IMR-90 (cell line): Measurements from ENCODE around the gene CATSPERB. TPM values are rescaled to one million over a fixed set of nuclear protein-coding genes. Genes with fewer than 3 reads are reported as not detected.

Experiments used
- ATAC-seq: fragments of 200-7000 bp; cut with Tn5 transposase; 2 replicates; pipeline ENCODE4 v1.9.1; 2020; ENCODE audit warnings: low read depth, mild to moderate bottlenecking, moderate library complexity
- BruUV-seq: library from RNA; stranded (reverse); fragments of 400-500 nt; replicated peaks from 2 replicates; lab custom pipeline; 2021; lab: Mats Ljungman, UMichigan
- CTCF ChIA-PET: fragments of 300-600 bp; formaldehyde crosslinking; extraction: SDS; loops from one replicate; lab custom pipeline; 2021; ENCODE audit warnings: antibody characterized with exemption; lab: Yijun Ruan, JAX
- POLR2A ChIA-PET: fragments of 300-600 bp; sonication (Branson Sonifier 250); formaldehyde crosslinking; loops from one replicate; lab custom pipeline; 2022; ENCODE audit warnings: antibody characterized with exemption; ENCODE audit not compliant: unreplicated experiment; lab: Charles Lee
- DNase-seq: peaks from one replicate; pipeline ENCODE4 v3.0.0; 2013
- H2AFZ ChIP-seq: replicated peaks from 2 replicates; pipeline ENCODE3; 2013; ENCODE audit warnings: low read length, mild to moderate bottlenecking; ENCODE audit not compliant: poor library complexity
- H2AK5ac ChIP-seq: 2 replicates; pipeline ENCODE4 v1.6.1; 2013; ENCODE audit warnings: low read depth, low read length, inconsistent platforms
- H2AK9ac ChIP-seq: replicated peaks from 2 replicates; pipeline ENCODE3; 2013; ENCODE audit warnings: mild to moderate bottlenecking, low read depth, low read length, moderate library complexity; ENCODE audit not compliant: poor library complexity
- H2BK120ac ChIP-seq: 2 replicates; pipeline ENCODE4 v1.6.1; 2013; ENCODE audit warnings: low read depth, low read length, inconsistent platforms
- H2BK15ac ChIP-seq: 3 replicates; pipeline ENCODE4 v1.6.1; 2013; ENCODE audit warnings: low read depth, low read length, inconsistent platforms
- H2BK20ac ChIP-seq: 2 replicates; pipeline ENCODE4 v1.6.1; 2013; ENCODE audit warnings: low read depth, mild to moderate bottlenecking, inconsistent platforms, low read length, moderate library complexity
- H2BK5ac ChIP-seq: 2 replicates; pipeline ENCODE4 v1.6.1; 2013; ENCODE audit warnings: mild to moderate bottlenecking, low read depth, low read length, inconsistent platforms; ENCODE audit not compliant: poor library complexity, severe bottlenecking
- H3K14ac ChIP-seq: replicated peaks from 2 replicates; pipeline ENCODE4 v1.6.1; 2013; ENCODE audit warnings: low read depth, low read length, inconsistent platforms
- H3K18ac ChIP-seq: 2 replicates; pipeline ENCODE4 v1.6.1; 2013; ENCODE audit warnings: low read depth, low read length, control low read depth
- H3K23ac ChIP-seq: 2 replicates; pipeline ENCODE4 v1.6.1; 2013; ENCODE audit warnings: low read depth, low read length, inconsistent platforms
- H3K27ac ChIP-seq: 2 replicates; pipeline ENCODE4 v1.5.1; 2013; ENCODE audit warnings: mild to moderate bottlenecking, control low read depth, low read length; ENCODE audit not compliant: insufficient read depth
- H3K27me3 ChIP-seq: 2 replicates; pipeline ENCODE4 v1.6.1; 2013; ENCODE audit warnings: low read length; ENCODE audit not compliant: control insufficient read depth, insufficient read depth
- H3K36me3 ChIP-seq: 2 replicates; pipeline ENCODE4 v1.6.1; 2013; ENCODE audit warnings: low read length, mixed read lengths; ENCODE audit not compliant: control insufficient read depth, insufficient read depth
- H3K4ac ChIP-seq: 2 replicates; pipeline ENCODE4 v1.6.1; 2013; ENCODE audit warnings: low read depth, low read length, inconsistent platforms
- H3K4me1 ChIP-seq: 2 replicates; pipeline ENCODE4 v1.6.1; 2013; ENCODE audit warnings: low read length, mixed read lengths; ENCODE audit not compliant: control insufficient read depth, insufficient read depth
- H3K4me2 ChIP-seq: 2 replicates; pipeline ENCODE4 v1.6.1; 2013; ENCODE audit warnings: low read depth, mild to moderate bottlenecking, control low read depth, low read length, moderate library complexity
- H3K4me3 ChIP-seq: 2 replicates; pipeline ENCODE4 v1.5.1; 2013; ENCODE audit warnings: low read depth, mild to moderate bottlenecking, control low read depth, low read length, moderate library complexity; ENCODE audit not compliant: insufficient read depth
- H3K56ac ChIP-seq: 2 replicates; pipeline ENCODE4 v1.6.1; 2013; ENCODE audit warnings: low read length, inconsistent platforms; ENCODE audit not compliant: insufficient read depth; ENCODE audit errors: extremely low read depth
- H3K79me1 ChIP-seq, 2 experiments: 2 replicates each; pipeline ENCODE4 v1.6.1; 2013; ENCODE audit warnings: low read length in 2 of 2, inconsistent platforms in 1 of 2, low read depth in 1 of 2
- H3K9ac ChIP-seq: 2 replicates; pipeline ENCODE4 v1.6.1; 2013; ENCODE audit warnings: low read depth, low read length, control low read depth
- H3K9me1 ChIP-seq: 2 replicates; pipeline ENCODE4 v1.6.1; 2013; ENCODE audit warnings: low read length, inconsistent platforms; ENCODE audit not compliant: insufficient read depth
- H3K9me3 ChIP-seq: 2 replicates; pipeline ENCODE4 v1.6.1; 2013; ENCODE audit warnings: low read length; ENCODE audit not compliant: control insufficient read depth, insufficient read depth
- H4K20me1 ChIP-seq: 2 replicates; pipeline ENCODE4 v1.6.1; 2013; ENCODE audit warnings: low read length, inconsistent platforms; ENCODE audit not compliant: insufficient read depth
- H4K5ac ChIP-seq: 2 replicates; pipeline ENCODE4 v1.6.1; 2013; ENCODE audit warnings: mild to moderate bottlenecking, low read depth, low read length, control low read depth
- H4K8ac ChIP-seq, 2 experiments: 2 replicates each; pipeline ENCODE4 v1.6.1; 2013; ENCODE audit warnings: low read depth in 2 of 2, low read length in 2 of 2, control low read depth in 1 of 2, inconsistent platforms in 1 of 2
- H4K91ac ChIP-seq: 2 replicates; pipeline ENCODE4 v1.6.1; 2013; ENCODE audit warnings: low read depth, low read length, inconsistent platforms; ENCODE audit not compliant: insufficient read depth
- BHLHE40 ChIP-seq: fragments of 150-350 bp; IDR thresholded peaks from 2 replicates; pipeline ENCODE4 v1.6.1; 2016; ENCODE audit warnings: mild to moderate bottlenecking, low read depth, low read length
- CEBPB ChIP-seq: IDR thresholded peaks from 2 replicates; pipeline ENCODE4 v1.6.1; 2012; ENCODE audit warnings: low read depth, low read length, improper control_type of control experiment
- CHD1 ChIP-seq: IDR thresholded peaks from 2 replicates; pipeline ENCODE4 v1.6.1; 2012; ENCODE audit warnings: low read depth, low read length, improper control_type of control experiment
- CTCF ChIP-seq: conservative IDR thresholded peaks from 2 replicates; pipeline ENCODE4 v1.5.1; 2012; ENCODE audit warnings: mild to moderate bottlenecking, low read depth, low read length, improper control_type of control experiment
- ELK1 ChIP-seq: fragments of 150-350 bp; IDR thresholded peaks from 2 replicates; pipeline ENCODE4 v1.6.1; 2016; ENCODE audit warnings: low read depth, mild to moderate bottlenecking, low read length, moderate library complexity, borderline replicate concordance
- FOS ChIP-seq: fragments of 150-350 bp; IDR thresholded peaks from 2 replicates; pipeline ENCODE4 v1.6.1; 2016; ENCODE audit warnings: low read depth, low read length
- MXI1 ChIP-seq: IDR thresholded peaks from 2 replicates; pipeline ENCODE4 v1.6.1; 2012; ENCODE audit warnings: low read depth, mild to moderate bottlenecking, low read length, moderate library complexity, borderline replicate concordance
- NFE2L2 ChIP-seq: fragments of 150-350 bp; IDR thresholded peaks from 2 replicates; pipeline ENCODE4 v1.6.1; 2016; ENCODE audit warnings: low read depth, mild to moderate bottlenecking, low read length
- POLR2A ChIP-seq: IDR thresholded peaks from 2 replicates; pipeline ENCODE4 v1.6.1; 2012; ENCODE audit warnings: mild to moderate bottlenecking, low read depth, low read length
- RAD21 ChIP-seq: IDR thresholded peaks from 2 replicates; pipeline ENCODE4 v1.6.1; 2012; ENCODE audit warnings: low read length, improper control_type of control experiment
- RCOR1 ChIP-seq: IDR thresholded peaks from 2 replicates; pipeline ENCODE4 v1.6.1; 2012; ENCODE audit warnings: mild to moderate bottlenecking, low read length, improper control_type of control experiment; ENCODE audit not compliant: insufficient replicate concordance
- RFX5 ChIP-seq: IDR thresholded peaks from 2 replicates; pipeline ENCODE4 v1.8.0; 2012; ENCODE audit warnings: low read depth, mild to moderate bottlenecking, low read length, moderate library complexity
- SMC3 ChIP-seq: fragments of 150-350 bp; IDR thresholded peaks from 2 replicates; pipeline ENCODE4 v1.6.1; 2016; ENCODE audit warnings: low read depth, mild to moderate bottlenecking, antibody characterized with exemption, low read length, moderate library complexity
- USF2 ChIP-seq: fragments of 150-350 bp; IDR thresholded peaks from 2 replicates; pipeline ENCODE4 v1.6.1; 2017; ENCODE audit warnings: mild to moderate bottlenecking, antibody characterized with exemption, low read length, low read depth
- dilution Hi-C: fragments of 300-500 bp; cut with HindIII; formaldehyde crosslinking; loops from one replicate; pipeline ENCODE4 v1.14.3; 2018; ENCODE audit warnings: low sequenced_read_pairs; ENCODE audit not compliant: unreplicated experiment
- in situ Hi-C: fragments of 300-500 bp; cut with MboI; formaldehyde crosslinking; loops from 3 replicates; pipeline ENCODE4 v1.14.3; 2019; ENCODE audit warnings: low sequenced_read_pairs, inconsistent platforms, mixed read lengths
- intact Hi-C: fragments of 100-400 bp; cut with micrococcal nuclease; formaldehyde crosslinking; loops from 2 replicates; pipeline ENCODE4 v1.10.0; 2022
- polyA plus RNA-seq, 3 experiments: library from polyadenylated mRNA; depleted of rRNA; stranded (reverse); fragments of >200 nt; gene quantifications; 2 replicates each; pipeline ENCODE4 v1.2.3, GENCODE V29; 2012; ENCODE audit warnings: low replicate concordance in 1 of 3
- total RNA-seq: library from RNA; depleted of rRNA; stranded (reverse); fragments of >200 nt; gene quantifications from 2 replicates; pipeline ENCODE4 v1.2.3, GENCODE V29; 2012

The CATSPERB gene
- total and polyA plus RNA-seq, 2 of the 4 experiments (the other 2 are of a cell fraction), result not detected

GRCh38 chr14:91585856-91586255, 146.0 kb downstream of the CATSPERB start:
- Histone ChIP-seq H3K27me3 (no peaks in the 10 kb centered on the region), H3K4me2 (no peak overlapping the region), H4K5ac (no peak overlapping the region), H2AFZ (no peak overlapping the region), H3K36me3 (no peaks in the 10 kb centered on the region), H3K4me3 (no peak overlapping the region), H3K14ac (no peak overlapping the region), H3K56ac (no peak overlapping the region), H2BK15ac (no peak overlapping the region), H4K91ac (no peak overlapping the region), H3K4ac (no peak overlapping the region), H2BK120ac (no peak overlapping the region), H3K18ac (no peak overlapping the region), H3K79me1 (no peaks in the 10 kb centered on the region), H4K20me1 (no peaks in the 10 kb centered on the region), H3K9me3 (no peaks in the 10 kb centered on the region), H3K9me1 (no peaks in the 10 kb centered on the region), H3K4me1 (no peaks in the 10 kb centered on the region), H2BK5ac (no peak overlapping the region), H4K8ac (no peak overlapping the region), H2BK20ac (no peak overlapping the region), H3K27ac (no peak overlapping the region), H3K9ac (no peak overlapping the region), H3K23ac (no peak overlapping the region), H2AK5ac (no peak overlapping the region), H2AK9ac (no peak overlapping the region)
- intact Hi-C loops, result no loop called here
- TF ChIP-seq MXI1, result no peak
- TF ChIP-seq USF2, result no peak
- TF ChIP-seq RAD21, result no peak
- no peak for TF ChIP-seq POLR2A
- no peak for TF ChIP-seq RFX5
- no peak for TF ChIP-seq BHLHE40
- no peak for TF ChIP-seq FOS
- TF ChIP-seq NFE2L2, result no peak
- no peak for TF ChIP-seq CTCF
- TF ChIP-seq CHD1, result no peak
- no peak for TF ChIP-seq ELK1
- no peak for TF ChIP-seq RCOR1
- TF ChIP-seq SMC3, result no peak
- no peak for TF ChIP-seq CEBPB
- DNase-seq, result no peak
- ATAC-seq, result no peak
- CTCF ChIA-PET, result no interaction called here
- no TSS peak for BruUV-seq
- POLR2A ChIA-PET, result no interaction called here
- dilution Hi-C loops, result no loop called here
- in situ Hi-C loops, result no loop called here
